Fibroblast of lung (primary cell): ENCODE measurements around the gene NDFIP2. TPM values are rescaled to one million over a fixed set of nuclear protein-coding genes. Genes with fewer than 3 reads are reported as not detected.

Experiments used
- DNase-seq, 2 donors: peaks; one replicate each; pipeline versions ENCODE4 v3.0.0 to v3.0.0-alpha.2; 2010; ENCODE audit warnings: low read depth in 2 of 2
- H2AFZ ChIP-seq: 2 replicates; pipeline ENCODE4 v1.5.1; 2012; ENCODE audit warnings: low read length, control low read depth, inconsistent platforms
- H3K27ac ChIP-seq: 2 replicates; pipeline ENCODE4 v1.5.1; 2011; ENCODE audit warnings: low read length, control low read depth; ENCODE audit not compliant: insufficient read depth
- H3K27me3 ChIP-seq: 2 replicates; pipeline ENCODE4 v1.5.1; 2011; ENCODE audit warnings: mild to moderate bottlenecking, low read length; ENCODE audit not compliant: control insufficient read depth, insufficient read depth
- H3K36me3 ChIP-seq: 2 replicates; pipeline ENCODE4 v1.5.1; 2011; ENCODE audit warnings: low read length; ENCODE audit not compliant: control insufficient read depth, insufficient read depth
- H3K4me1 ChIP-seq: 2 replicates; pipeline ENCODE4 v1.5.1; 2011; ENCODE audit warnings: low read length; ENCODE audit not compliant: control insufficient read depth, insufficient read depth; ENCODE audit errors: extremely low read depth
- H3K4me2 ChIP-seq: 2 replicates; pipeline ENCODE4 v1.5.1; 2011; ENCODE audit warnings: low read length, control low read depth; ENCODE audit not compliant: insufficient read depth; ENCODE audit errors: extremely low read depth
- H3K4me3 ChIP-seq, 4 experiments: fragments of 200-600 bp in 1 of 4; sonication (generic) in 1 of 4; replicated peaks in 1 of 4; 2 replicates each; pipeline ENCODE4 v1.5.1; 2011 to 2016; ENCODE audit warnings: low read length in 4 of 4, low read depth in 3 of 4, mild to moderate bottlenecking in 3 of 4, control low read depth in 2 of 4, inconsistent platforms in 1 of 4, mixed read lengths in 1 of 4; ENCODE audit not compliant: insufficient read depth in 1 of 4; ENCODE audit errors: control extremely low read depth in 1 of 4
- H3K79me2 ChIP-seq: 2 replicates; pipeline ENCODE4 v1.5.1; 2012; ENCODE audit warnings: mild to moderate bottlenecking, low read length, inconsistent platforms; ENCODE audit not compliant: control insufficient read depth, insufficient read depth
- H3K9ac ChIP-seq: 2 replicates; pipeline ENCODE4 v1.5.1; 2011; ENCODE audit warnings: mild to moderate bottlenecking, low read length, control low read depth; ENCODE audit not compliant: insufficient read depth
- H3K9me3 ChIP-seq: 2 replicates; pipeline ENCODE4 v1.5.1; 2012; ENCODE audit warnings: low read depth, low read length; ENCODE audit not compliant: control insufficient read depth, insufficient read depth
- H4K20me1 ChIP-seq: 2 replicates; pipeline ENCODE4 v1.5.1; 2011; ENCODE audit warnings: low read length; ENCODE audit not compliant: control insufficient read depth, insufficient read depth; ENCODE audit errors: extremely low read depth
- EZH2 ChIP-seq: IDR thresholded peaks from 2 replicates; pipeline ENCODE4 v1.5.1; 2012; ENCODE audit warnings: low read length, control low read depth, mild to moderate bottlenecking; ENCODE audit errors: missing control alignments
- polyA plus RNA-seq, 2 donors: library from polyadenylated mRNA; depleted of rRNA in 1 of 2; stranded (reverse) in 1 of 2; unstranded in 1 of 2; fragments of >200 nt; gene quantifications; 2 replicates each; pipeline ENCODE4 v1.2.1, GENCODE V29; 2011 to 2012; ENCODE audit warnings: missing spikeins in 1 of 2
- total RNA-seq: library from RNA; depleted of rRNA; stranded (reverse); fragments of >200 nt; gene quantifications from 2 replicates; pipeline ENCODE4 v1.2.1, GENCODE V29; 2014
- TF ChIP-seq, protein P1 (sequence below), 2 donors: IDR thresholded peaks in 1 of 2; conservative IDR thresholded peaks in 1 of 2; 1 replicate in 1 of 2; 2 replicates in 1 of 2; pipeline ENCODE4 v1.5.1; 2011 to 2012; ENCODE audit warnings: low read length in 2 of 2, control low read depth in 1 of 2, inconsistent platforms in 1 of 2, low read depth in 1 of 2, mild to moderate bottlenecking in 1 of 2

The NDFIP2 gene
- total and polyA plus RNA-seq, 2 donors (not counting 1 experiment from before 2014, with no cell fraction given) = 39.1 to 46.4 TPM

DNA sequence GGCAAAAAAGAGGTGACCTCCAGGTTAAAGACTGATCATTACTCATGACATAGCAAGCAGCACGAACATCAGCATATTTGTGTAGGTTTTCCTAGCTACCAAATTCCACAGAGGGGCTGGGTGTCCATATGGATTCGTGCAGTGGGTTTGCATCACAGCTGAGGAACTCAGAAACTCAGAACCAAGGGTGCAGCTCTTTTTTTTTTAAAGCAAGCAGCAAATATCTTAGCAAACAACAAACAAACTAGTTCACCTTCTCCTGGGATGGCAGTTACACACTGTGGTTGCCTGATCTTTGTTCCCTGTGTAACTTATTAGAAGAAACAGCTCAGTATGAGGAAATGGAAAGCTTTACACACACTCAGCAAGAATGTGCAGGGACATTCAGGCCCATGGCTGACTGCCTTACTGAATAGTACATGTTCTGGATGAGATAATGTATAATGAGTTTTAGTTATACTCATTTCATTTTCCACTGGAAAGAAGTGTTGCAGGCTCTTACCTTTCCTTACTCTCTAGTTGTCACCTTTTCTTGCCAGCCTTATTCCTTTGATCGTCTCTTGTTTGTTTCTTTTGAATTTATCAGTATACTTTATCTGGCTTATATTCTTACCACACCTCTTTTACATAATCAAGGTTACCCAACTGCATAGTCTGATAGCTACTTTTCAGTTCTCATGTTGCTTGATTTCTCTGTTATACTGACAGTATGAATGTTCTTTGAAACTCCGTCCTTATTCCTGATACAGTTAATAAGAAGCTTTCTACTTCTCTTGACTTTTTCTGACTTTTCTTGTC, 4.3 kb downstream of the NDFIP2 start:
- H3K9ac ChIP-seq = no peak overlapping the region
- no peak overlapping the region for H2AFZ ChIP-seq
- peaks cover 34% of the 10 kb centered on the region for H3K79me2 ChIP-seq
- no peaks in the 10 kb centered on the region for H3K36me3 ChIP-seq
- peak overlapping the region; percentile 46 for H3K4me2 ChIP-seq
- H3K27me3 ChIP-seq = no peaks in the 10 kb centered on the region
- peaks cover 7% of the 10 kb centered on the region for H3K4me1 ChIP-seq
- TF ChIP-seq, protein P1, sequence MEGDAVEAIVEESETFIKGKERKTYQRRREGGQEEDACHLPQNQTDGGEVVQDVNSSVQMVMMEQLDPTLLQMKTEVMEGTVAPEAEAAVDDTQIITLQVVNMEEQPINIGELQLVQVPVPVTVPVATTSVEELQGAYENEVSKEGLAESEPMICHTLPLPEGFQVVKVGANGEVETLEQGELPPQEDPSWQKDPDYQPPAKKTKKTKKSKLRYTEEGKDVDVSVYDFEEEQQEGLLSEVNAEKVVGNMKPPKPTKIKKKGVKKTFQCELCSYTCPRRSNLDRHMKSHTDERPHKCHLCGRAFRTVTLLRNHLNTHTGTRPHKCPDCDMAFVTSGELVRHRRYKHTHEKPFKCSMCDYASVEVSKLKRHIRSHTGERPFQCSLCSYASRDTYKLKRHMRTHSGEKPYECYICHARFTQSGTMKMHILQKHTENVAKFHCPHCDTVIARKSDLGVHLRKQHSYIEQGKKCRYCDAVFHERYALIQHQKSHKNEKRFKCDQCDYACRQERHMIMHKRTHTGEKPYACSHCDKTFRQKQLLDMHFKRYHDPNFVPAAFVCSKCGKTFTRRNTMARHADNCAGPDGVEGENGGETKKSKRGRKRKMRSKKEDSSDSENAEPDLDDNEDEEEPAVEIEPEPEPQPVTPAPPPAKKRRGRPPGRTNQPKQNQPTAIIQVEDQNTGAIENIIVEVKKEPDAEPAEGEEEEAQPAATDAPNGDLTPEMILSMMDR (conservative IDR thresholded peaks at IDR 0.05 in 1 of 2, IDR thresholded peaks at IDR 0.05 in 1 of 2; ENCODE audit: low read depth in 1 of 2, low read length in 2 of 2) = no peak
- TF ChIP-seq EZH2 = no peak
- DNase-seq = peak; percentile 61 to 95
- H3K4me3 ChIP-seq = no peak overlapping the region
- peak overlapping the region; percentile 52 for H3K27ac ChIP-seq
- H3K9me3 ChIP-seq = no peaks in the 10 kb centered on the region
- no peaks in the 10 kb centered on the region for H4K20me1 ChIP-seq

DNA sequence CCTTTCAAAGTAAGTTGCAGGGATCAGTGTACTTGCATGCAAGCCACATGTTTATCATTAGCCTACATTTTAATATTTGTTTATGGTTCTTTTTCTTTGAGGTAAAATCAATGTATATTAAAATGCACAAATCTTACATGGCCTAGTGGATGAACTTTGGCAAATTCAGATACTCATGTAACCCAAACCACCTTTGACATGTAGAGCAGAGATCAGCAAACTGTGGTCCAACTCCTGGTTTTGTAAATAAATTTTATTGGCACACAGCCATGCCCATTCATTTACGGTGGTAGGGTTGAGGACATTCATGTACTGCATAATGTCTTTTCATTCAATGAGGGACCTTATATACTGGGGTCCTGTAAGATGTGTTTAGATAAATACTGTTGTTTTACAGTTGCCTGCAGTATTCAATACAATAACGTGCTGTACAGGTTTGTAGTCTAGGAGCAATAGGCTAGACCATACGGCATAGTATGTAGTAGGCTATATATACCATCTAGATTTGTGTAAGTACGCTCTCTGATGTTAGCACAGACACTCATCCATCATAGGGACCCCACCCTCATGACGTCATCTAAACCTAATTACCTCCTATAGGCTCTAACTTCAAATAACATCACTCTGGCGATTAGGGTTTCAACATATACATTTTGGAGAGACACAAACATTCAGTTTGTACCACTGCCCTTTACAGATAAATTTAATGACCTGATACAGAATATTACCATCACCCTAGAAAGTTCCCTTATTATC, 5.7 kb downstream of the NDFIP2 start:
- H2AFZ ChIP-seq = no peak overlapping the region
- H3K4me1 ChIP-seq = peaks cover 7% of the 10 kb centered on the region
- H3K36me3 ChIP-seq = no peaks in the 10 kb centered on the region
- no peak overlapping the region for H3K9ac ChIP-seq
- H4K20me1 ChIP-seq = no peaks in the 10 kb centered on the region
- H3K27me3 ChIP-seq = no peaks in the 10 kb centered on the region
- TF ChIP-seq, protein P1 (conservative IDR thresholded peaks at IDR 0.05 in 1 of 2, IDR thresholded peaks at IDR 0.05 in 1 of 2; ENCODE audit: low read depth in 1 of 2, low read length in 2 of 2) = no peak
- TF ChIP-seq EZH2 = no peak
- no peak overlapping the region for H3K4me3 ChIP-seq
- no peak overlapping the region for H3K4me2 ChIP-seq
- peaks cover 39% of the 10 kb centered on the region for H3K79me2 ChIP-seq
- H3K27ac ChIP-seq = no peak overlapping the region
- no peak for DNase-seq
- no peaks in the 10 kb centered on the region for H3K9me3 ChIP-seq

DNA sequence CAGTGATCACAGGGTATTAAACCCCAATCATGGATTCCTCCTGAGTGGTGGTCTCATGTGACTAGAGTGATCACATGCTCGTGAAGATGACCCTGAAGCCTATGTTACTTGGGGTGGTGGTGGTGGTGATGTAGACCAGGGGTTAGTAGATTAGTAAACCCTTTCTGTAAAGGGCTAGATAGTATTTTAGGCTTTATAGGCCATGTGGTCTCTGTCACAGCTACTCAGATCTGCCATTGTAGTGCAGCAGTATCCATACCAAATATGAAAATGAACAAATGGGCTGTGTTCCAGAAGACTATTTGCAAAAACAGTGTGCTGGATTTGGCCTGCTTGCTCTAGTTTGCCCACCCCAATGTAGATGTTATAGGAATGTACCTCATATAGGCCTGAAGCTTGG, 9.4 kb downstream of the NDFIP2 start:
- Histone ChIP-seq H3K27ac (no peak overlapping the region), H3K9ac (no peak overlapping the region), H2AFZ (no peak overlapping the region), H3K4me2 (no peak overlapping the region), H4K20me1 (no peaks in the 10 kb centered on the region), H3K4me3 (no peak overlapping the region), H3K36me3 (no peaks in the 10 kb centered on the region), H3K4me1 (peaks cover 11% of the 10 kb centered on the region), H3K79me2 (peaks cover 50% of the 10 kb centered on the region), H3K9me3 (no peaks in the 10 kb centered on the region), H3K27me3 (no peaks in the 10 kb centered on the region)
- DNase-seq = no peak
- TF ChIP-seq, protein P1 (conservative IDR thresholded peaks at IDR 0.05 in 1 of 2, IDR thresholded peaks at IDR 0.05 in 1 of 2; ENCODE audit: low read depth in 1 of 2, low read length in 2 of 2) = no peak
- TF ChIP-seq EZH2 = no peak
